NCI-H510A treated with DMSO at 0.1 percent for 48 hours (cell line): ENCODE results near the gene MORN1.

Source experiments
- DNase-seq: peaks from one replicate; lab custom pipeline; 2025; lab: John Stamatoyannopoulos, UW

Gene MORN1

GRCh38 chr1:2385606-2386280 lies 5.6 kb downstream of the MORN1 start:
- no peak for DNase-seq

- no peak for DNase-seq
Observed at GRCh38 chr1:2384941-2385481, 6.3 kb downstream of the MORN1 start.

GRCh38 chr1:2384130-2384860 lies 7.1 kb downstream of the MORN1 start:
- no peak for DNase-seq

DNA sequence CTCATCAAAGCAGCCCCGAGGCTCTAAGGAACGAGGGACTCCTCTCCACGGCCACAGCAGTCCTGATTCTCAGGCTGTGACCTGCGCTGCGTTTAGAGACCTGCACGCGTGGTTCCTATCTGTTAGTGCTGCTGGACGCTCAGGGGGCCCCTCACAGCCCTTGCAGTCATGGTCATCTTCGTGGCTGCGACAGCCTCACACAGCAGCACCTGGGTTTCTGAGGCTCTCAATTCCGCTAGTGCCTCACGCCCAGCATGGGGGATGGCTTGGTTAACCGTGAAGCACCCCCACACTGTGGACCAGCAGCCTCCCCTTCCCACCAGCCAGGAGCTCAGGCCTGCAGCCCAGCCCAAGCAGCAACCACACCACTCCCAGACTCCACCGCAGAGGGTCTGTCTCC lies 7.8 kb downstream of the MORN1 start:
- no peak for DNase-seq

GRCh38 chr1:2382621-2383361 lies 8.6 kb downstream of the MORN1 start:
- DNase-seq, result peak; percentile 33

- DNase-seq, result no peak
Observed at GRCh38 chr1:2381741-2382620, 9.4 kb downstream of the MORN1 start.

DNA sequence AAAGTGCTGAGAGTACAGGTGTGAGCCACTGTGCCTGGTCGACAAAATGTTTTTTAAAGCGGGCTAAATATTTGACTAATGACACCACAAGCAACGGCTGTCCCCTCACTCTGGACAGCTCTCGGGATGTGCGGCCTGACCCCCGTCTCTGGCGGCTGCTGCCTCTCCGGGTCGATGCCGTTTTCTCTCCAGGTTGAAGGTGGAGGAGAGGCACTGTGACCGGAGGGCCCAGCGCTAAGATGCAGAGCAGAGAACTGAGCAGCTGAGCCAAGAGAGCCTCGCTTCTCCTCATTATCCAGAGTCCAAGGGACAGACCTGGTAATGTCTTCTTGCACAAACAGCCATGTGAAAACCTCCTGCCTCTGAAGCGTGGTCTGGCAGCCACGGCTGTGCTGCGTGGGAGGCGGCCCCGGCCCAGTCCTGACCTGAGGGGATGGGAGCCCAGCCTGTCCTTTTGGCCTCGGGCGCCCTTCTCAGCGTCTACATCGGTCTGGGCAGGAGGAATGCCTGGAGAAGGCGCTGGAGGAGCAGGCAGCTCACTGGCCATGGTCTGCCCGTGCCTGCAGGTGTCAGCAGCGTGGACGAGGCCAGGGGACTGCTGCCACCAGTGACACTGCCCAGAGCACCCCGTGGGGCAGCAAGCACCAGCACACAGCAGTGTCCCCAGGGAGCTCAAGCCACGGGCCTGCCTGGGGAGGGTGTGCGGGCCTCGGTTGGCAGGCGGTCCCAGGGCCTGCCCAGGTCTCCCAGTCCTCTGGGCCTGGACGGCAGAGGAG lies 10.3 kb downstream of the MORN1 start:
- no peak for DNase-seq

- no peak for DNase-seq
Observed at GRCh38 chr1:2379733-2380404, 11.5 kb downstream of the MORN1 start.

GRCh38 chr1:2378956-2379732 lies 12.2 kb downstream of the MORN1 start:
- DNase-seq, result no peak

DNA sequence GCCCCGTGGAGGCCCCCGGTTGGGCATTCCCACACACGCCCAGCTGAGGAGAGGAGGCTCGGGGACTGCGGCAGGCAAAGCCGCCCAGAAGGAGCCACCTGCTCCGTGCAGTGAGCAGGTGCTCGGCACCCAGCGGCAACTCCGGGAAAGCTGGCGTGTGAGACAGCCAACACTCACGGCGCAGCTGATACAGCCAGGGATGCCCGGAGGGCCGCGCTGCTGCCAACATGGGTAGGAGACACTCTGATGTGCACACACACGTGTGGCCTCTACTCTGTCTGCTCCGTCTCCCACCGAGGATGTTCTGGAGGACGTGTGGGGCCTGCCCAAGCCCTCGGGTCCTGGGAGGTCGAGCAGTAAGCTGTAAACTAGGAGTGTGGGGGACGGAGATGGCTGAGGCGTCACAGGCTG lies 12.9 kb downstream of the MORN1 start:
- no peak for DNase-seq

DNA sequence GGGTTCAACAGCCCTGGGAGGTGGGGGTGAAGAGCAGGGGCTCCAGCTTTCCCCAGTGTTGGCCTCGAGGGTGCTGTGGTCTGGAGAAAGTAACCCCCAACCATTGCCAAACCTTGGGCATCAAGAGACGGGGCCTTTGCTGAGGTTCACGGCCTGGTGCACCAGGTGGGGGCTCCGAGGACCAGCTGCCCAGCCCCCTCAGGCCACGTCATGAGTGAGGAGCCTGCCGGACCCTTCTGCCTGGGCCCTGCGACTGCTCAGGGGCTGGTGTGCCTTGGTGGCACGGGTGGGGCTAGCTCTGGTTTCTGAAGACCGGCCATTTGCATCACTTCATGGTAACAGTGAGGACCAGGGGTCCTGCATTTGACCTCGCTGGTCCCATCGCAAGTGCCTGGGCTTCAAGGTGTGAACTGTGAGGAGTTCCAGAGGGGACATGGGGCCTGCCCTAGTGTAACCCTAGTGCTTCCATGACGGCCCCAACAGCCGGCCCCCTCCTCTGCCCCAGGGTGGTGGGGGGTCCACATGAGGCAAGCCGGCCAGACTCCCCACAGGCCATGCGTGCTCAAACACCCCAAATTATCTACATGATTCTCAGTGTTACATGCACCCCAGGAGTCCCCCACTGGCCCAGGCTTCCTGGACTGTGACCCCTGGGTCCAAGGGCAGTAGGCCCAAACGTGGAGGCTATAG lies 13.5 kb downstream of the MORN1 start:
- no peak for DNase-seq

DNA sequence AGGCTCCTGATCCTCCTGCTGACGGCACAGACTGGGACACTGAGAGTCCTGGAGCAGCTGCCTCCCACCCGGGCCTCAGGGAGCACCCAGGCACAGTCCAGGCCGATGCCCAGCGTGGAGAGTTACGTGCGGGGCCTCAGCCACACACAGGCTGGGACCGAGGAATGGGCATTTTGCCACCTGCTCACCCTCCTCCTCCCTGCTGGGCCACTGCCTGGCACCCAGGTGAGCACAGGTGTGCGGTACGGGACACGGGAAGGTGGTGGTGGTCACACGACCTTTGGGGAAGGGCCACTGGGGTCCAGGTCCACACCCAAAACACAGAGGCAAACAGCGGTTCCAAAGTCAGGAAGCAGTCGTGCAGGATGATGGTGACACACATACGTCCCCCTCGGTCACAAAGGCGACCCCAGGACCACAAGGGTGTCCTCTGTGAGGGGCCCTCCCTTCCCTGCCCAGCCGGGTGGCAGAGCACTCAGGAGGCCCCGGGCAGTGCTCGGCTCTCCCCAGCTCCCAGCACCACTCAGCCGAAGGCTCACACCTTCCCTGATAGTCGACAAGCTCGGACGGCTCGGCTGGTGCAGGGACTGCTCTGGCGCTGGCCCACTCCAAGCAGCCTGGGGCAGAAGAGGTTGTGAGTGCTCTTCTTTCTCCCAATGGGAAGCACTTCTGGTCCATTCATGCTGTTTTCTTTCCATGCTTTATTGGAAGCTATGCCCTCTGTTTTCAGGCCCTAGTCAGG lies 14.3 kb downstream of the MORN1 start:
- no peak for DNase-seq

DNA sequence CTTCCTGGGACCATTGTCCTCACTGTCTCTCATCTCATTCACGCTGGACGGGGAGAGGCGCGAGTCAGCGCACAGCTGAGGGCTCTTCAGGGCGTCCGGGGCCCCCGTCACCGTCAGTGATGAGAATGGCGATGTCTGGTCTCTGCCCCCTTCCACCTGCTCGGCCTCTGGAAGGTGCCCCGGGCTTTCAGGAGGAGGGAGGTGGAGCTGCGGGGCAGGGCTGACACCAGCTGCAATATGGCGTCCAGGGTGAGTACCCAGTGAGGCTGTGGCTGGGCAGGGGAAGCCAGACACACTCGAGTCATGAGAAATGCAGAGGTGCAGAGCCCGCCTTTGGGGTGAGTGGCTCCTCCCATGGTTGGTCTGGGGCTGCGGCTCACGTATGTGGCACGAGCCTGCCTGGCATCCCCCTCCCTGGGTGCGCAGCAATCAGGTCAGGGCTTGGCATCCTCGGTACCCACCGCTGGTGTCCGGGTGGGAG lies 15.1 kb downstream of the MORN1 start:
- DNase-seq, result no peak

- no peak for DNase-seq
Observed at GRCh38 chr1:2375923-2376260, 15.5 kb downstream of the MORN1 start.

- DNase-seq, result no peak
Observed at GRCh38 chr1:2375246-2375922, 16.0 kb downstream of the MORN1 start.

- no peak for DNase-seq
Observed at GRCh38 chr1:2374252-2375155, 16.9 kb downstream of the MORN1 start.
